ENCODE measurements around the gene CACNA1B. TPM values are rescaled to one million over a fixed set of nuclear protein-coding genes. Genes with fewer than 3 reads are reported as not detected.

CACNA1B gene
- total RNA-seq, 1 experiment from 2014 or later = 0.34 TPM

- Histone ChIP-seq H3K4me3 (ENCODE audit: low read depth, low read length, poor library complexity, severe bottlenecking) (no peak overlapping the region), H3K9me3 (ENCODE audit: low read depth, low read length, poor library complexity, severe bottlenecking) (no peaks in the 10 kb centered on the region), H3K27ac (ENCODE audit: low read depth, low read length, poor library complexity, severe bottlenecking) (no peak overlapping the region), H3K36me3 (ENCODE audit: insufficient read depth, low read length, poor library complexity, severe bottlenecking) (no peaks in the 10 kb centered on the region), H3K4me1 (ENCODE audit: insufficient read depth, low read length, poor library complexity, severe bottlenecking) (peaks cover 10% of the 10 kb centered on the region), H3K27me3 (replicated peaks; ENCODE audit: insufficient read depth, low read depth, low read length, poor library complexity) (no peaks in the 10 kb centered on the region)
- no TSS peak for BruUV-seq (replicated peaks)
- TF ChIP-seq CTCF (conservative IDR thresholded peaks at IDR 0.05; ENCODE audit: low read depth, low read length) = no peak
- no peak for TF ChIP-seq EZH2 (IDR thresholded peaks at IDR 0.05; ENCODE audit: borderline replicate concordance, low read depth, low read length, poor library complexity, severe bottlenecking)
- CTCF ChIA-PET = no interaction called here
- no peak for DNase-seq (ENCODE audit: low spot score)
- intact Hi-C loops (cut with micrococcal nuclease; ENCODE audit: unreplicated experiment) = no loop called here
- POLR2A ChIA-PET (ENCODE audit: low non-redundant PET) = interaction anchor here (0.7 kb wide), 1 partner anchor 10 kb away, joined by 3 read pairs; no protein-coding TSS in a partner anchor
These were observed 175.2 kb downstream of the CACNA1B start for GRCh38 chr9:138052635-138053320.

GRCh38 chr9:138053321-138053868 is 175.8 kb downstream of the CACNA1B start:
- CTCF ChIA-PET = no interaction called here
- no peaks in the 10 kb centered on the region for H3K9me3 ChIP-seq (ENCODE audit: low read depth, low read length, poor library complexity, severe bottlenecking)
- POLR2A ChIA-PET (ENCODE audit: low non-redundant PET) = no interaction called here
- no peaks in the 10 kb centered on the region for H3K36me3 ChIP-seq (ENCODE audit: insufficient read depth, low read length, poor library complexity, severe bottlenecking)
- no peak overlapping the region for H3K4me3 ChIP-seq (ENCODE audit: low read depth, low read length, poor library complexity, severe bottlenecking)
- H3K27me3 ChIP-seq (replicated peaks; ENCODE audit: insufficient read depth, low read depth, low read length, poor library complexity) = no peaks in the 10 kb centered on the region
- TF ChIP-seq CTCF (conservative IDR thresholded peaks at IDR 0.05; ENCODE audit: low read depth, low read length) = no peak
- no peak for TF ChIP-seq EZH2 (IDR thresholded peaks at IDR 0.05; ENCODE audit: borderline replicate concordance, low read depth, low read length, poor library complexity, severe bottlenecking)
- intact Hi-C loops (cut with micrococcal nuclease; ENCODE audit: unreplicated experiment) = no loop called here
- no TSS peak for BruUV-seq (replicated peaks)
- H3K4me1 ChIP-seq (ENCODE audit: insufficient read depth, low read length, poor library complexity, severe bottlenecking) = peaks cover 10% of the 10 kb centered on the region
- peak; percentile 20 for DNase-seq (ENCODE audit: low spot score)
- no peak overlapping the region for H3K27ac ChIP-seq (ENCODE audit: low read depth, low read length, poor library complexity, severe bottlenecking)

GRCh38 chr9:138053996-138054752 is 176.6 kb downstream of the CACNA1B start:
- Histone ChIP-seq H3K4me3 (ENCODE audit: low read depth, low read length, poor library complexity, severe bottlenecking) (no peak overlapping the region), H3K9me3 (ENCODE audit: low read depth, low read length, poor library complexity, severe bottlenecking) (no peaks in the 10 kb centered on the region), H3K4me1 (ENCODE audit: insufficient read depth, low read length, poor library complexity, severe bottlenecking) (peaks cover 10% of the 10 kb centered on the region), H3K27me3 (replicated peaks; ENCODE audit: insufficient read depth, low read depth, low read length, poor library complexity) (no peaks in the 10 kb centered on the region), H3K36me3 (ENCODE audit: insufficient read depth, low read length, poor library complexity, severe bottlenecking) (no peaks in the 10 kb centered on the region), H3K27ac (ENCODE audit: low read depth, low read length, poor library complexity, severe bottlenecking) (no peak overlapping the region)
- DNase-seq (ENCODE audit: low spot score) = no peak
- TF ChIP-seq EZH2 (IDR thresholded peaks at IDR 0.05; ENCODE audit: borderline replicate concordance, low read depth, low read length, poor library complexity, severe bottlenecking) (no peak), CTCF (conservative IDR thresholded peaks at IDR 0.05; ENCODE audit: low read depth, low read length) (no peak)
- intact Hi-C loops (cut with micrococcal nuclease; ENCODE audit: unreplicated experiment) = no loop called here
- BruUV-seq (replicated peaks) = no TSS peak
- POLR2A ChIA-PET (ENCODE audit: low non-redundant PET) = no interaction called here
- CTCF ChIA-PET = interaction anchor here (0.6 kb wide), 1 partner anchor 480 kb away, joined by 6 read pairs; no protein-coding TSS in a partner anchor
